Esophagus (tissue), 2 donors: ENCODE data around the gene BTBD16. TPM values are rescaled to one million over a fixed set of nuclear protein-coding genes. Genes with fewer than 3 reads are reported as not detected.

Source experiments
- H3K27ac ChIP-seq, 2 donors: one replicate each; pipeline ENCODE4 v1.5.1; 2013; ENCODE audit warnings: low read depth in 2 of 2, mild to moderate bottlenecking in 2 of 2, inconsistent platforms in 1 of 2, low read length in 1 of 2, moderate library complexity in 1 of 2
- H3K27me3 ChIP-seq, 2 donors: one replicate each; pipeline ENCODE4 v1.6.1; 2013; ENCODE audit warnings: low read length in 2 of 2, control low read depth in 1 of 2, mild to moderate bottlenecking in 1 of 2; ENCODE audit not compliant: insufficient read depth in 2 of 2, control insufficient read depth in 1 of 2
- H3K36me3 ChIP-seq, 2 donors: one replicate each; pipeline ENCODE4 v1.6.1; 2013; ENCODE audit warnings: low read length in 1 of 2; ENCODE audit not compliant: control insufficient read depth in 2 of 2, insufficient read depth in 2 of 2
- H3K4me1 ChIP-seq, 2 donors: one replicate each; pipeline ENCODE4 v1.6.1; 2013; ENCODE audit warnings: low read length in 1 of 2; ENCODE audit not compliant: control insufficient read depth in 2 of 2, insufficient read depth in 2 of 2
- H3K4me3 ChIP-seq, 2 donors: one replicate each; pipeline ENCODE4 v1.5.1; 2013; ENCODE audit warnings: low read length in 2 of 2, mild to moderate bottlenecking in 2 of 2, low read depth in 1 of 2, moderate library complexity in 1 of 2
- H3K9me3 ChIP-seq, 2 donors: one replicate each; pipeline ENCODE4 v1.6.1; 2013; ENCODE audit warnings: mild to moderate bottlenecking in 2 of 2, low read depth in 1 of 2, low read length in 1 of 2, moderate library complexity in 1 of 2; ENCODE audit not compliant: control insufficient read depth in 2 of 2, insufficient read depth in 1 of 2
- WGBS, 2 donors: extraction: QIAGEN DNeasy Blood & Tissue Kit; methylation state at CpG; one replicate each; pipeline ENCODE4 v1.1.7; 2013; 5-methylcytosine and 5-hydroxymethylcytosine counted together
- polyA plus RNA-seq, 2 donors: library from polyadenylated mRNA; stranded (reverse); fragments of 200-250 nt; gene quantifications; one replicate each; pipeline ENCODE4 v1.2.3, GENCODE V29; 2013
- donor health status: healthy with polysubstance abuse.
- donor health status: Bipolar disorder and iron deficiency.

Gene BTBD16
- polyA plus RNA-seq = under 1 TPM; 0.04 to 0.20 TPM

- no peaks in the 10 kb centered on the region for H3K9me3 ChIP-seq
- H3K4me3 ChIP-seq = no peak within 1 kb of the TSS
- peaks cover 9 to 10% of the 10 kb centered on the region in 2 donors for H3K36me3 ChIP-seq
- WGBS, 2 donors = 57 to 66% methylated on average over 5 of the region's 5 CpGs
- H3K27ac ChIP-seq = no peak within 1 kb of the TSS
- H3K27me3 ChIP-seq = no peaks in the 10 kb centered on the region
- H3K4me1 ChIP-seq = no peaks in the 10 kb centered on the region
Observed at GRCh38 chr10:122271076-122271475, at the start of gene BTBD16. BTBD16 (plus strand) TSS chr10:122271296; CDS start chr10:122275082, 3,786 bp downstream.

GRCh38 chr10:122221958-122222357 is 49.1 kb upstream of the BTBD16 start:
- Histone ChIP-seq H3K4me1 (no peaks in the 10 kb centered on the region), H3K9me3 (no peaks in the 10 kb centered on the region), H3K27ac (no peak overlapping the region), H3K27me3 (no peaks in the 10 kb centered on the region), H3K4me3 (no peak overlapping the region), H3K36me3 (peaks cover 13 to 43% of the 10 kb centered on the region in 2 donors)
- WGBS, 2 donors = 87 to 88% methylated on average over 5 of the region's 5 CpGs

- H3K27ac ChIP-seq = no peak overlapping the region
- 92% methylated on average over 7 of the region's 7 CpGs for WGBS, 2 donors
- H3K9me3 ChIP-seq = no peaks in the 10 kb centered on the region
- no peaks in the 10 kb centered on the region for H3K4me1 ChIP-seq
- no peaks in the 10 kb centered on the region for H3K27me3 ChIP-seq
- H3K4me3 ChIP-seq = no peak overlapping the region
- H3K36me3 ChIP-seq = peaks cover 19 to 41% of the 10 kb centered on the region in 2 donors
Observed at GRCh38 chr10:122222638-122223037, 48.5 kb upstream of the BTBD16 start.

- peaks cover 24 to 41% of the 10 kb centered on the region in 2 donors for H3K36me3 ChIP-seq
- no peaks in the 10 kb centered on the region for H3K9me3 ChIP-seq
- H3K27ac ChIP-seq = no peak overlapping the region
- no peaks in the 10 kb centered on the region for H3K27me3 ChIP-seq
- H3K4me3 ChIP-seq = no peak overlapping the region
- WGBS, 2 donors = 90 to 92% methylated on average over 9 of the region's 9 CpGs
- H3K4me1 ChIP-seq = no peaks in the 10 kb centered on the region
Observed at GRCh38 chr10:122224159-122224558, 46.9 kb upstream of the BTBD16 start.

GRCh38 chr10:122225330-122225729 is 45.8 kb upstream of the BTBD16 start:
- Histone ChIP-seq H3K4me3 (no peak overlapping the region), H3K27ac (no peak overlapping the region), H3K4me1 (no peaks in the 10 kb centered on the region), H3K36me3 (peaks cover 26 to 44% of the 10 kb centered on the region in 2 donors), H3K9me3 (no peaks in the 10 kb centered on the region), H3K27me3 (no peaks in the 10 kb centered on the region)
- 78 to 82% methylated on average over 9 of the region's 9 CpGs for WGBS, 2 donors

GRCh38 chr10:122227754-122228153 is 43.3 kb upstream of the BTBD16 start:
- Histone ChIP-seq H3K4me1 (no peaks in the 10 kb centered on the region), H3K4me3 (no peak overlapping the region), H3K36me3 (peaks cover 25 to 43% of the 10 kb centered on the region in 2 donors), H3K27ac (no peak overlapping the region), H3K27me3 (no peaks in the 10 kb centered on the region), H3K9me3 (no peaks in the 10 kb centered on the region)
- 87 to 88% methylated on average over 4 of the region's 4 CpGs for WGBS, 2 donors

- WGBS, 2 donors = 82% methylated on average over 2 of the region's 2 CpGs
- no peaks in the 10 kb centered on the region for H3K9me3 ChIP-seq
- H3K36me3 ChIP-seq = peaks cover 21 to 44% of the 10 kb centered on the region in 2 donors
- H3K4me3 ChIP-seq = no peak overlapping the region
- H3K27me3 ChIP-seq = no peaks in the 10 kb centered on the region
- H3K27ac ChIP-seq = no peak overlapping the region
- no peaks in the 10 kb centered on the region for H3K4me1 ChIP-seq
Observed at GRCh38 chr10:122229666-122230065, 41.4 kb upstream of the BTBD16 start.

GRCh38 chr10:122230222-122230621 is 40.9 kb upstream of the BTBD16 start:
- H3K36me3 ChIP-seq = peaks cover 20 to 41% of the 10 kb centered on the region in 2 donors
- no peak overlapping the region for H3K27ac ChIP-seq
- H3K4me1 ChIP-seq = no peaks in the 10 kb centered on the region
- WGBS, 2 donors = 94% methylated on average over 19 of the region's 19 CpGs
- no peaks in the 10 kb centered on the region for H3K9me3 ChIP-seq
- H3K27me3 ChIP-seq = no peaks in the 10 kb centered on the region
- no peak overlapping the region for H3K4me3 ChIP-seq

- 79% methylated on average over 3 of the region's 3 CpGs for WGBS, 2 donors
- no peaks in the 10 kb centered on the region for H3K9me3 ChIP-seq
- no peaks in the 10 kb centered on the region for H3K4me1 ChIP-seq
- H3K27ac ChIP-seq = no peak overlapping the region
- no peaks in the 10 kb centered on the region for H3K27me3 ChIP-seq
- H3K4me3 ChIP-seq = no peak overlapping the region
- H3K36me3 ChIP-seq = peaks cover 24 to 30% of the 10 kb centered on the region in 2 donors
Observed at GRCh38 chr10:122232769-122233168, 38.3 kb upstream of the BTBD16 start.

- no peak overlapping the region for H3K4me3 ChIP-seq
- no peaks in the 10 kb centered on the region for H3K4me1 ChIP-seq
- H3K36me3 ChIP-seq = peaks cover 19 to 24% of the 10 kb centered on the region in 2 donors
- H3K9me3 ChIP-seq = no peaks in the 10 kb centered on the region
- WGBS, 2 donors = 87 to 88% methylated on average over 11 of the region's 11 CpGs
- no peak overlapping the region for H3K27ac ChIP-seq
- H3K27me3 ChIP-seq = no peaks in the 10 kb centered on the region
Observed at GRCh38 chr10:122233857-122234348, 37.2 kb upstream of the BTBD16 start.
